ENCODE measurements around the gene CCDC197. TPM values are rescaled to one million over a fixed set of nuclear protein-coding genes. Genes with fewer than 3 reads are reported as not detected.

Gene CCDC197
- total RNA-seq, 1 donor from 2014 or later, result 1.2 TPM

DNA sequence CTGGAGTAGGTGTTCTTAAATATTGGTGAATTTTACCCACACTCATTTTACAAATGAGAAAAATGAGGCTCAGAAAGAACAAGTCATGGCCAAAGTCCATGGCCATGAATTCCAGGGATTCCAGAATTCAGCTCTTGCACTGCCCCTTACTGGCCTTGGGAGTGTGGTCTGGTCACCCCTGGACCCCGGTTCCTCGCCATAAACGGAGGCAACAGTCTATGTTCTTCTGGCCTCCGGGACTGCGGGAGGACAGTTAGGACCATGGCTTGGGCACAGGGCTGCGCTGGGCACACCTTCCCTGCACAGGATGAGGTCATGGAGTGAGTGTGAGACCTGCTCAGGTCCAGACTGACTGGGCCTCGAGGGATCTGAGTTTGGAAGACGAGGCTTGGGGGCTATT is 6.9 kb downstream of the CCDC197 start:
- no peak overlapping the region for H3K27ac ChIP-seq (replicated peaks)
- no peaks in the 10 kb centered on the region for H3K36me3 ChIP-seq
- no peaks in the 10 kb centered on the region for H3K9me3 ChIP-seq (replicated peaks)
- no peak overlapping the region for H3K4me3 ChIP-seq
- H3K27me3 ChIP-seq (ENCODE audit: low read depth), result peaks cover 19% of the 10 kb centered on the region
- TF ChIP-seq, protein P1, sequence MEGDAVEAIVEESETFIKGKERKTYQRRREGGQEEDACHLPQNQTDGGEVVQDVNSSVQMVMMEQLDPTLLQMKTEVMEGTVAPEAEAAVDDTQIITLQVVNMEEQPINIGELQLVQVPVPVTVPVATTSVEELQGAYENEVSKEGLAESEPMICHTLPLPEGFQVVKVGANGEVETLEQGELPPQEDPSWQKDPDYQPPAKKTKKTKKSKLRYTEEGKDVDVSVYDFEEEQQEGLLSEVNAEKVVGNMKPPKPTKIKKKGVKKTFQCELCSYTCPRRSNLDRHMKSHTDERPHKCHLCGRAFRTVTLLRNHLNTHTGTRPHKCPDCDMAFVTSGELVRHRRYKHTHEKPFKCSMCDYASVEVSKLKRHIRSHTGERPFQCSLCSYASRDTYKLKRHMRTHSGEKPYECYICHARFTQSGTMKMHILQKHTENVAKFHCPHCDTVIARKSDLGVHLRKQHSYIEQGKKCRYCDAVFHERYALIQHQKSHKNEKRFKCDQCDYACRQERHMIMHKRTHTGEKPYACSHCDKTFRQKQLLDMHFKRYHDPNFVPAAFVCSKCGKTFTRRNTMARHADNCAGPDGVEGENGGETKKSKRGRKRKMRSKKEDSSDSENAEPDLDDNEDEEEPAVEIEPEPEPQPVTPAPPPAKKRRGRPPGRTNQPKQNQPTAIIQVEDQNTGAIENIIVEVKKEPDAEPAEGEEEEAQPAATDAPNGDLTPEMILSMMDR (IDR thresholded peaks at IDR 0.05; ENCODE audit: borderline replicate concordance), result no peak
- DNase-seq, result no peak
- intact Hi-C loops (cut with micrococcal nuclease), result no loop called here
- H3K4me1 ChIP-seq, result peaks cover 17% of the 10 kb centered on the region

DNA sequence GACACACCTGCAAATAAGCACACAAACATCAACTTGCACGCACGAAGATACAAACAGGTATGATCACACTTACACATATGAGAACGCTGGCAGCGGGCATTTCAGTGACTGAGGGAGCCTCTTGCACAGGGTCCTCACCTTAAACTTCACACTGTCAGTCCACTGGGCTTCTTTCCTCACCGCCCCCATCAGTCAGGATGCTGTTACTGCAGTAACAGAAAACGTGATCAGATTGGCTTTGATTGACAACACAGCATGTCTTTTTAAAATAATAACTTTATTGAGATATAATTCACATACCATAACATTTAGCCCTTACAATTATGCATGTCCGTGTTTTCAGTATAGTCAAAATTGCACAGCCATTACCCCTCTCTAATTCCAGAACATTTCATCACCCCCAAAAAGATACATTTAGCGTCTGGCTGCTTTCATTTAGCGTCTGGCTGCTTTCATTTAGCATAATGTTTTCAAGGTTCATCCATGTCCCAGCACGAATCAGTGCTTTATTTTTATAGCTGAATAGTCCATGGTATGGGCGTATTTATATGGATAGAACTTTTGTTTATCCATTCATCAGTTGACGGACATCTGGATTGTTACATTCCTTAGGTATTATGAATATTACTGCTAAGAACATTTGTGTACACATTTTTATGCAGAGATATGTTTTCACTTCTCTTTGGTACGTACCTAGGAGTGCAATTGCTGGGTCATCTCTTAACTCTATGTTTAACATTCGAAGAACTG is 8.4 kb downstream of the CCDC197 start:
- no peaks in the 10 kb centered on the region for H3K9me3 ChIP-seq (replicated peaks)
- DNase-seq, result no peak
- H3K36me3 ChIP-seq, result no peaks in the 10 kb centered on the region
- no peak overlapping the region for H3K27ac ChIP-seq (replicated peaks)
- H3K27me3 ChIP-seq (ENCODE audit: low read depth), result peaks cover 29% of the 10 kb centered on the region
- intact Hi-C loops (cut with micrococcal nuclease), result no loop called here
- H3K4me1 ChIP-seq, result peaks cover 12% of the 10 kb centered on the region
- H3K4me3 ChIP-seq, result no peak overlapping the region
- TF ChIP-seq, protein P1 (IDR thresholded peaks at IDR 0.05; ENCODE audit: borderline replicate concordance), result peak; percentile 46

DNA sequence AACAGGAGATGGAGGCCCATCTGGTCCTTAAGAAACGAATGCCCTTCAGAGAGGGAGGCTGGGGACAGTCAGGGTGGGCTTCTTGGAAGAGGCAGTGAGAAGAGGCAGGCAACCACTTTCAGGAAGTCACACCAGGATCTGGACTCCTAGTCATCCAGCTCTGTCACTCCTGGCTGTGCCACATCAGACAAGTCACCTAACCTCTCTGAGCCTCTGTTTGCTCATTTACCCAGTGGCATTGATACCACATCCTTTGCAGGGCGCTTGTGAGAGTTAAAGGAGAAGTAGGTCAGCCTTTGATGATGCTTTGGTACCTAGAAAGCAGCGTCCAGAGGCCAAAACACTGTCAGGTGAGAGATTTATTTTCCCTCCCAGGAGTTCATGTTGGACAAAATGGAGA is 11.1 kb downstream of the CCDC197 start:
- no peaks in the 10 kb centered on the region for H3K9me3 ChIP-seq (replicated peaks)
- no peaks in the 10 kb centered on the region for H3K4me1 ChIP-seq
- peaks cover 23% of the 10 kb centered on the region for H3K27me3 ChIP-seq (ENCODE audit: low read depth)
- TF ChIP-seq, protein P1 (IDR thresholded peaks at IDR 0.05; ENCODE audit: borderline replicate concordance), result no peak
- H3K4me3 ChIP-seq, result no peak overlapping the region
- DNase-seq, result no peak
- intact Hi-C loops (cut with micrococcal nuclease), result no loop called here
- H3K27ac ChIP-seq (replicated peaks), result no peak overlapping the region
- H3K36me3 ChIP-seq, result no peaks in the 10 kb centered on the region

DNA sequence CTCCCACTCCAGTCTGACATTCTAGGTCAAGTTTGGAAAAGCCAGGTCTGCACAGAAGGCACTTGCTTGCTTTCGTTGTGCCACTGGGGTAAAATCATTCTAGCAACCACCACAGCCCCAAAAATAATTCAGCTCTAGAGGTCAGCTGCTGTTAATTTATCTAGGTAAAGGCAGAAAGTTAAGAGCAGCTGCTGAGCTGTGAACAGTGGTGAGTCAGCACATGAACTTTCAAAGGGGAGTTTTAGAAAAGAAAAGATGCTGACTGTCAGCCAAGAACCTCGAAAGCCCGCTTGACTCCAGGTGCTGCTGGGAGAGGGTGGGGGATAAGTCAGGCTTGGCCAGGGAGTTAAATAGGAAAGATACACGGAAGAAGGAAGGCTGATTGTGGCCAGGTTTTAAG is 12.7 kb downstream of the CCDC197 start:
- Histone ChIP-seq H3K27ac (replicated peaks) (no peak overlapping the region), H3K4me3 (no peak overlapping the region), H3K27me3 (ENCODE audit: low read depth) (peaks cover 23% of the 10 kb centered on the region), H3K9me3 (replicated peaks) (no peaks in the 10 kb centered on the region), H3K36me3 (no peaks in the 10 kb centered on the region), H3K4me1 (no peaks in the 10 kb centered on the region)
- TF ChIP-seq, protein P1 (IDR thresholded peaks at IDR 0.05; ENCODE audit: borderline replicate concordance), result no peak
- no peak for DNase-seq
- intact Hi-C loops (cut with micrococcal nuclease), result no loop called here

DNA sequence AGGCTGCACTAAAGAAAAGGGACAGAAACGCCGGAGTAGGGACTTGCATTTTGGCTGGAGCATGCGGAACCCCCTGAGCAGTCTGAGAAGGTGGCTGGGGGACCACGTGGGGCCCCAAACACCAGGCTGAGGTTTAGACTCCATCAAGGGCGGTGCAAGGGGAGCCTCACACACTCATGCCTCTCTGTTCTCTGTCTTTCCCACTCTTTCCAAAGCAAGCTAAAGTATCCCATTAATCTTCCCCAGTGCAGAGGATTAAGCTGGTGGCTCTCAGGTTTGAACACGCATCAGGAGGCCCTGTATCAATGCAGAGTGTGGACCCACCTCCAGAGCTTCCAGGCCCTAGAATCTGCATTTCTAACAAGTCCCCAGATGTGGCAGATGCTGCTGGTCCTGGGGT is 13.5 kb downstream of the CCDC197 start:
- TF ChIP-seq, protein P1 (IDR thresholded peaks at IDR 0.05; ENCODE audit: borderline replicate concordance), result no peak
- no peaks in the 10 kb centered on the region for H3K36me3 ChIP-seq
- no peak overlapping the region for H3K27ac ChIP-seq (replicated peaks)
- H3K4me3 ChIP-seq, result no peak overlapping the region
- peaks cover 23% of the 10 kb centered on the region for H3K27me3 ChIP-seq (ENCODE audit: low read depth)
- H3K9me3 ChIP-seq (replicated peaks), result no peaks in the 10 kb centered on the region
- DNase-seq, result no peak
- intact Hi-C loops (cut with micrococcal nuclease), result no loop called here
- H3K4me1 ChIP-seq, result no peaks in the 10 kb centered on the region

All from left ventricle myocardium inferior (tissue), 1 donor.